Heart right ventricle (tissue), 16 donors: ENCODE data around the gene NDRG4. TPM values are rescaled to one million over a fixed set of nuclear protein-coding genes. Genes with fewer than 3 reads are reported as not detected.

Experiments
- ATAC-seq, 8 donors: fragments of 200-7000 bp; cut with Tn5 transposase; one replicate each; pipeline ENCODE4 v1.9.1; 2020; ENCODE audit warnings: mild to moderate bottlenecking in 8 of 8, moderate library complexity in 8 of 8, moderate number of reproducible peaks in 1 of 8
- DNase-seq, 2 donors: peaks; one replicate each; pipeline ENCODE4 v3.0.0-alpha.2; 2020
- H3K27ac ChIP-seq, 10 donors: fragments of 200-600 bp; sonication (generic) in 2 of 10; one replicate each; pipeline versions ENCODE4 v1.5.0 to v1.8.0; 2020 to 2022; ENCODE audit warnings: mild to moderate bottlenecking in 3 of 10
- H3K27me3 ChIP-seq, 7 donors: fragments of 200-600 bp; one replicate each; pipeline ENCODE4 v1.8.0; 2021 to 2022; ENCODE audit warnings: mild to moderate bottlenecking in 2 of 7
- H3K36me3 ChIP-seq, 9 donors: fragments of 200-600 bp; sonication (generic) in 1 of 9; one replicate each; pipeline versions ENCODE4 v1.5.0 to v1.8.0; 2020 to 2022; ENCODE audit warnings: mild to moderate bottlenecking in 2 of 9
- H3K4me1 ChIP-seq, 9 donors: fragments of 200-600 bp; sonication (generic) in 1 of 9; one replicate each; pipeline versions ENCODE4 v1.5.0 to v1.8.0; 2020 to 2022; ENCODE audit warnings: mild to moderate bottlenecking in 4 of 9
- H3K4me3 ChIP-seq, 10 donors: fragments of 200-600 bp; sonication (generic) in 2 of 10; one replicate each; pipeline versions ENCODE4 v1.5.0 to v1.8.0; 2020 to 2022; ENCODE audit warnings: mild to moderate bottlenecking in 7 of 10, moderate library complexity in 2 of 10
- H3K9me3 ChIP-seq, 11 donors: fragments of 200-600 bp in 10 of 11; sonication (generic) in 2 of 11; one replicate each; pipeline versions ENCODE4 v1.5.0 to v1.8.0; 2013 to 2022; ENCODE audit warnings: mild to moderate bottlenecking in 2 of 11, control low read depth in 1 of 11, moderate library complexity in 1 of 11
- CTCF ChIP-seq, 9 donors: fragments of 200-600 bp; sonication (generic) in 2 of 9; IDR thresholded peaks; one replicate each; pipeline versions ENCODE4 v1.5.0 to v1.8.0; 2021 to 2022; ENCODE audit warnings: antibody characterized with exemption in 9 of 9, mild to moderate bottlenecking in 5 of 9, moderate library complexity in 1 of 9
- WGBS, 2 donors: extraction: QIAGEN DNeasy Blood & Tissue Kit; methylation state at CpG; one replicate each; pipeline ENCODE4 v1.1.7; 2013; ENCODE audit warnings: inconsistent platforms in 1 of 2; 5-methylcytosine and 5-hydroxymethylcytosine counted together
- intact Hi-C, 10 donors: fragments of 100-400 bp; cut with DNase I; formaldehyde crosslinking; loops; one replicate each; pipeline versions ENCODE4 v1.11.1 to v1.14.2; 2022
- polyA plus RNA-seq, 2 donors: library from polyadenylated mRNA; stranded (reverse); fragments of 200-250 nt; gene quantifications; one replicate each; pipeline ENCODE4 v1.2.3, GENCODE V29; 2013
- total RNA-seq, 10 donors: library from RNA; stranded (reverse); fragmentation: NEBNext Ultra II Directional in 3 of 10; extraction: Animal tissue kit (Norgen Biotek cat#: 25700) in 3 of 10; gene quantifications; one replicate each; pipeline versions ENCODE4 v1.2.1 to v1.2.4, GENCODE V29; 2021 to 2023
- donor health status: Arrhythmogenic right ventricular cardiomyopathy.
- donor health status: ischemic (EF 13 %, LVEDD 7.1; RV severe dilation, severe dysfunction).
- donor health status: healthy with polysubstance abuse.
- donor health status: DM: no; HTN: yes; CAD: no.
- donor health status: DM: no; HTN: no; CAD: no.
- donor health status: ischemic (EF 25% LVEDD 6.9; RV normal size, moderate dysfunction).
- donor health status: ischemic (EF 25% LVEDD 5.7; RV mildly dilated, moderate dysfunction).
- donor health status: healthy.
- donor health status: DM: yes; HTN: yes; CAD: no.
- donor health status: Ischemic cardiomyopathy.
- donor health status: ischemic (EF 35%, LVEDD 5.7; RV mildly dilated, moderate dysfunction).
- donor health status: nonischemic (EF 11% LVEDD 7.7; RV severe dilation, severe dysfunction).
- donor health status: DM: yes; HTN: yes; CAD: no.
- donor health status: PGD.
- donor health status: ischemic (EF 29% LVEDD 5.4; RV normal size, mild dysfunction).
- donor health status: nonischemic (EF 23%, LVEDD 6.1; RV moderate dilation, normal function).

NDRG4 gene
- total and polyA plus RNA-seq, 12 donors, result 286 to 821 (median 539) TPM

GRCh38 chr16:58543685-58544084 lies 43.7 kb downstream of the NDRG4 start:
- ATAC-seq (no peak), DNase-seq (no peak)
- Histone ChIP-seq H3K4me3 (no peak overlapping the region), H3K27ac (no peak overlapping the region), H3K4me1 (peaks cover 0 to 18% (median 5%) of the 10 kb centered on the region in 9 donors), H3K36me3 (peaks cover 0 to 100% (median 77%) of the 10 kb centered on the region in 9 donors), H3K9me3 (no peaks in the 10 kb centered on the region), H3K27me3 (no peaks in the 10 kb centered on the region)
- no peak for TF ChIP-seq CTCF (IDR thresholded peaks at IDR 0.05)
- intact Hi-C loops, result loop anchor here in 1 of 10 donors (5.0 kb wide), 1 partner anchor 34 kb away; no protein-coding TSS in a partner anchor
- 78 to 88% methylated on average over 8 of the region's 8 CpGs for WGBS, 2 donors

- Histone ChIP-seq H3K9me3 (no peaks in the 10 kb centered on the region), H3K4me3 (no peak overlapping the region), H3K36me3 (peaks cover 0 to 100% (median 76%) of the 10 kb centered on the region in 9 donors), H3K27me3 (no peaks in the 10 kb centered on the region), H3K27ac (peak overlapping the region in 8 of 10 donors; percentile 4 to 72 (median 56)), H3K4me1 (peaks cover 0 to 50% (median 14%) of the 10 kb centered on the region in 9 donors)
- no peak for TF ChIP-seq CTCF (IDR thresholded peaks at IDR 0.05)
- DNase-seq (no peak), ATAC-seq (peak in 7 of 8 donors; percentile 16 to 68 (median 60))
- intact Hi-C loops, result no loop called here
- WGBS, 2 donors, result 42 to 51% methylated on average over 2 of the region's 2 CpGs
Measured at GRCh38 chr16:58548378-58548777, 48.4 kb downstream of the NDRG4 start.

GRCh38 chr16:58551496-58551895 lies 51.6 kb downstream of the NDRG4 start:
- Histone ChIP-seq H3K9me3 (no peaks in the 10 kb centered on the region), H3K4me1 (peaks cover 0 to 50% (median 14%) of the 10 kb centered on the region in 9 donors), H3K27ac (peak overlapping the region in 3 of 10 donors; percentile 11 to 17 (median 13)), H3K27me3 (no peaks in the 10 kb centered on the region), H3K36me3 (peaks cover 0 to 100% (median 56%) of the 10 kb centered on the region in 9 donors), H3K4me3 (no peak overlapping the region)
- 50 to 57% methylated on average over 3 of the region's 3 CpGs for WGBS, 2 donors
- ATAC-seq (peak; percentile 79 to 98 (median 90)), DNase-seq (peak; percentile 41 to 67)
- no peak for TF ChIP-seq CTCF (IDR thresholded peaks at IDR 0.05)
- intact Hi-C loops, result no loop called here

DNA sequence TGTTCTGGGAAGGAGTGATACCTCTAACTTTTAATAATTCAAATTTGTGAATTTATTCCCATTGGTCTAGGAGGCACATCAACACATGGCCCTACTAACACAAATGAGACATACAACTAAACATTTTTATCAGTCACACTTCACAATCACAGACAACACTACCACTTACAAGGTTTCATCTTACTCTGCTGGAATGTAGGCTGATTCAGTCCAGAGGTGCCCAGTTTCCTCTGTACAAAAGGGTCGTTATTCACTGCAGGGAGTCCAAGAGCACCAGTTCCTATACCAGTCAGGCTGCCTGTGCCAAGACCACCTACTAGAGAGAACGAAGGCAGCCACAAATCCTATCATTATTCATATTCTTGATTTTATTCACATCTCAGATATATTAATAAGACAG lies 56.7 kb downstream of the NDRG4 start:
- H3K9me3 ChIP-seq, result no peaks in the 10 kb centered on the region
- H3K4me1 ChIP-seq, result peaks cover 0 to 11% (median 6%) of the 10 kb centered on the region in 9 donors
- DNase-seq, result no peak
- 54 to 63% methylated on average over 2 of the region's 2 CpGs for WGBS, 2 donors
- intact Hi-C loops, result no loop called here
- H3K4me3 ChIP-seq, result no peak overlapping the region
- no peak for TF ChIP-seq CTCF (IDR thresholded peaks at IDR 0.05)
- no peak overlapping the region for H3K27ac ChIP-seq
- no peaks in the 10 kb centered on the region for H3K27me3 ChIP-seq
- peaks cover 0 to 100% (median 51%) of the 10 kb centered on the region in 9 donors for H3K36me3 ChIP-seq
- ATAC-seq, result peak in 3 of 8 donors; percentile 21 to 29 (median 22)

Other genes with a start within 250 kb of the NDRG4 start
- not detected for gene PRSS54, start 205.1 kb upstream of the NDRG4 start, total RNA-seq
- gene PRSS54, start 205.1 kb upstream of the NDRG4 start, polyA plus RNA-seq, result not detected
- 1 to 10 TPM; 4.0 to 8.8 (median 5.5) TPM for gene GINS3, start 107.7 kb upstream of the NDRG4 start, total RNA-seq
- 10 to 100 TPM in 1 of 2 donors, 1 to 10 TPM in 1; 6.9 to 13.5 TPM for gene GINS3, start 107.7 kb upstream of the NDRG4 start, polyA plus RNA-seq
- 10 to 100 TPM in 8 of 10 donors, 1 to 10 TPM in 2; 8.9 to 16.0 (median 11.8) TPM for gene SETD6, start 15.4 kb downstream of the NDRG4 start, total RNA-seq
- 10 to 100 TPM; 11.8 to 18.9 TPM for gene SETD6, start 15.4 kb downstream of the NDRG4 start, polyA plus RNA-seq
- 100 to 1,000 TPM in 1 of 10 donors, 10 to 100 TPM in 9; 66.9 to 102 (median 88.1) TPM for gene CNOT1, start 129.7 kb downstream of the NDRG4 start, total RNA-seq
- 10 to 100 TPM; 27.2 to 59.0 TPM for gene CNOT1, start 129.7 kb downstream of the NDRG4 start, polyA plus RNA-seq
- gene SLC38A7, start 184.6 kb downstream of the NDRG4 start, total RNA-seq, result 10 to 100 TPM; 24.1 to 38.7 (median 31.8) TPM
- 10 to 100 TPM; 10.3 to 41.3 TPM for gene SLC38A7, start 184.6 kb downstream of the NDRG4 start, polyA plus RNA-seq
- 100 to 1,000 TPM; 379 to 658 (median 556) TPM for gene GOT2, start 234.2 kb downstream of the NDRG4 start, total RNA-seq
- 100 to 1,000 TPM; 154 to 254 TPM for gene GOT2, start 234.2 kb downstream of the NDRG4 start, polyA plus RNA-seq